H9 (cell line): ENCODE measurements around the gene PEMT. TPM values are rescaled to one million over a fixed set of nuclear protein-coding genes. Genes with fewer than 3 reads are reported as not detected.

ENCODE experiments used
- DNase-seq: peaks from one replicate; pipeline ENCODE4 v3.0.0-alpha.2; 2017
- H2AFZ ChIP-seq: one replicate; pipeline ENCODE4 v1.6.1; 2013; ENCODE audit warnings: mild to moderate bottlenecking, low read length, control low read depth, moderate library complexity
- H2AK5ac ChIP-seq: 2 replicates; pipeline ENCODE4 v1.6.1; 2013; ENCODE audit warnings: low read length, control low read depth, mixed read lengths; ENCODE audit not compliant: insufficient read length
- H2BK120ac ChIP-seq: one replicate; pipeline ENCODE4 v1.6.1; 2013; ENCODE audit warnings: low read depth, mild to moderate bottlenecking, low read length, control low read depth, inconsistent platforms; ENCODE audit not compliant: poor library complexity, severe bottlenecking
- H2BK12ac ChIP-seq: 2 replicates; pipeline ENCODE4 v1.6.1; 2013; ENCODE audit warnings: low read length, control low read depth, mixed read lengths, low read depth; ENCODE audit not compliant: insufficient read length
- H2BK15ac ChIP-seq: 2 replicates; pipeline ENCODE4 v1.6.1; 2013; ENCODE audit warnings: low read depth, low read length, control low read depth
- H2BK20ac ChIP-seq: one replicate; pipeline ENCODE4 v1.6.1; 2013; ENCODE audit warnings: low read depth, mild to moderate bottlenecking, low read length, control low read depth, inconsistent platforms; ENCODE audit not compliant: poor library complexity, severe bottlenecking
- H2BK5ac ChIP-seq: 2 replicates; pipeline ENCODE4 v1.6.1; 2013; ENCODE audit warnings: low read length, control low read depth, mixed read lengths; ENCODE audit not compliant: insufficient read length
- H3K14ac ChIP-seq: 2 replicates; pipeline ENCODE4 v1.6.1; 2013; ENCODE audit warnings: low read length, control low read depth; ENCODE audit not compliant: insufficient read depth
- H3K18ac ChIP-seq: 2 replicates; pipeline ENCODE4 v1.6.1; 2013; ENCODE audit warnings: low read depth, mild to moderate bottlenecking, mixed read lengths, low read length, control low read depth; ENCODE audit not compliant: insufficient read length
- H3K23ac ChIP-seq: 2 replicates; pipeline ENCODE4 v1.6.1; 2013; ENCODE audit warnings: low read length, control low read depth, mixed read lengths, low read depth; ENCODE audit not compliant: insufficient read length
- H3K23me2 ChIP-seq: 2 replicates; pipeline ENCODE4 v1.6.1; 2013; ENCODE audit warnings: low read depth, mild to moderate bottlenecking, mixed read lengths, low read length, control low read depth; ENCODE audit not compliant: insufficient read length, poor library complexity, severe bottlenecking
- H3K27ac ChIP-seq: 2 replicates; pipeline ENCODE4 v1.5.1; 2013; ENCODE audit warnings: low read length, control low read depth, mixed read lengths, low read depth; ENCODE audit not compliant: insufficient read length
- H3K27me3 ChIP-seq: 2 replicates; pipeline ENCODE4 v1.6.1; 2013; ENCODE audit warnings: low read length, control low read depth, inconsistent platforms; ENCODE audit not compliant: insufficient read depth
- H3K4ac ChIP-seq: 2 replicates; pipeline ENCODE4 v1.6.1; 2013; ENCODE audit warnings: low read depth, mild to moderate bottlenecking, control low read depth, inconsistent platforms, low read length, moderate library complexity
- H3K4me1 ChIP-seq: 2 replicates; pipeline ENCODE4 v1.6.1; 2013; ENCODE audit warnings: low read length, control low read depth, inconsistent platforms; ENCODE audit not compliant: insufficient read depth
- H3K4me2 ChIP-seq: 2 replicates; pipeline ENCODE4 v1.6.1; 2013; ENCODE audit warnings: low read length, control low read depth, mixed read lengths; ENCODE audit not compliant: insufficient read length, insufficient read depth
- H3K56ac ChIP-seq: 2 replicates; pipeline ENCODE4 v1.6.1; 2013; ENCODE audit warnings: low read depth, mild to moderate bottlenecking, mixed read lengths, low read length, control low read depth; ENCODE audit not compliant: insufficient read length
- H3K79me1 ChIP-seq: 2 replicates; pipeline ENCODE4 v1.6.1; 2013; ENCODE audit warnings: low read depth, mild to moderate bottlenecking, moderate library complexity, low read length, control low read depth, inconsistent platforms; ENCODE audit not compliant: insufficient read depth, poor library complexity, severe bottlenecking
- H3K79me2 ChIP-seq: 2 replicates; pipeline ENCODE4 v1.6.1; 2013; ENCODE audit warnings: low read length, control low read depth, inconsistent platforms; ENCODE audit not compliant: insufficient read depth
- H3K9ac ChIP-seq: 2 replicates; pipeline ENCODE4 v1.6.1; 2013; ENCODE audit warnings: low read length, control low read depth, mixed read lengths; ENCODE audit not compliant: insufficient read length; ENCODE audit errors: extremely low read depth
- H3K9me3 ChIP-seq: one replicate; pipeline ENCODE4 v1.6.1; 2013; ENCODE audit warnings: low read depth, low read length, inconsistent platforms; ENCODE audit not compliant: control insufficient read depth
- H3T11ph ChIP-seq: one replicate; pipeline ENCODE4 v1.6.1; 2013; ENCODE audit warnings: mild to moderate bottlenecking, low read length, control low read depth, inconsistent platforms
- H4K20me1 ChIP-seq: one replicate; pipeline ENCODE4 v1.6.1; 2013; ENCODE audit not compliant: control insufficient read depth, insufficient read length, insufficient read depth
- H4K5ac ChIP-seq: 2 replicates; pipeline ENCODE4 v1.6.1; 2013; ENCODE audit warnings: low read depth, mild to moderate bottlenecking, mixed read lengths, low read length, control low read depth; ENCODE audit not compliant: insufficient read length
- H4K8ac ChIP-seq: replicated peaks from 2 replicates; pipeline ENCODE4 v1.6.1; 2013; ENCODE audit warnings: low read length, control low read depth, mixed read lengths, low read depth; ENCODE audit not compliant: insufficient read length
- H4K91ac ChIP-seq: 2 replicates; pipeline ENCODE4 v1.6.1; 2013; ENCODE audit warnings: low read depth, mild to moderate bottlenecking, moderate library complexity, mixed read lengths, low read length, control low read depth; ENCODE audit not compliant: insufficient read length
- H3K27ac Mint-ChIP-seq, 3 experiments: 2 replicates in 2 of 3; 3 replicates in 1 of 3; pipeline ENCODE4 v1.8.0; 2020 to 2021; ENCODE audit warnings: mixed read lengths in 3 of 3, mild to moderate bottlenecking in 1 of 3, moderate library complexity in 1 of 3
- H3K27me3 Mint-ChIP-seq: 2 replicates; pipeline ENCODE4 v1.8.0; 2021; ENCODE audit warnings: low read depth, mild to moderate bottlenecking, moderate library complexity, mixed read lengths
- H3K36me3 Mint-ChIP-seq, 3 experiments: 2 replicates in 2 of 3; 3 replicates in 1 of 3; pipeline ENCODE4 v1.8.0; 2020 to 2021; ENCODE audit warnings: low read depth in 3 of 3, mixed read lengths in 3 of 3; ENCODE audit not compliant: insufficient read depth in 1 of 3
- H3K4me1 Mint-ChIP-seq, 2 experiments: 2 replicates each; pipeline ENCODE4 v1.8.0; 2020; ENCODE audit warnings: mixed read lengths in 2 of 2
- H3K4me3 Mint-ChIP-seq, 2 experiments: 2 replicates in 1 of 2; 3 replicates in 1 of 2; pipeline ENCODE4 v1.8.0; 2020 to 2021; ENCODE audit warnings: mild to moderate bottlenecking in 2 of 2, mixed read lengths in 2 of 2, moderate library complexity in 1 of 2
- H3K9me3 Mint-ChIP-seq, 2 experiments: 2 replicates in 1 of 2; 3 replicates in 1 of 2; pipeline ENCODE4 v1.8.0; 2020; ENCODE audit warnings: mild to moderate bottlenecking in 2 of 2, mixed read lengths in 2 of 2, moderate library complexity in 1 of 2
- WGBS: extraction: QIAGEN DNeasy Blood & Tissue Kit; methylation state at CpG from one replicate; pipeline ENCODE4 v1.1.7; 2013; ENCODE audit warnings: missing lambda C conversion rate, low lambda C conversion rate, mixed read lengths; ENCODE audit not compliant: insufficient read length; ENCODE audit errors: extremely low coverage; 5-methylcytosine and 5-hydroxymethylcytosine counted together
- total RNA-seq: library from RNA; stranded (reverse); gene quantifications from 2 replicates; pipeline ENCODE4 v1.2.1, GENCODE V29; 2021
- TF ChIP-seq, protein P1 (sequence below): fragments of 200-600 bp; sonication (generic); conservative IDR thresholded peaks from 3 replicates; pipeline ENCODE4 v1.8.0; 2021; ENCODE audit warnings: antibody characterized with exemption, mild to moderate bottlenecking

PEMT gene
- total RNA-seq, 1 experiment from 2014 or later, result 63.2 TPM

GRCh38 chr17:17523001-17523730 lies 68.3 kb downstream of the PEMT start:
- no peak overlapping the region for H3T11ph ChIP-seq
- no peak overlapping the region for H4K8ac ChIP-seq
- no peak overlapping the region for H3K23ac ChIP-seq
- H4K5ac ChIP-seq, result no peak overlapping the region
- H3K14ac ChIP-seq, result no peak overlapping the region
- H2BK120ac ChIP-seq, result no peak overlapping the region
- H2AK5ac ChIP-seq, result no peak overlapping the region
- Mint-ChIP-seq H3K36me3 (peaks cover 0 to 14% (median 4%) of the 10 kb centered on the region in 3 experiments; a peak in 3 of 7 replicates), H3K4me3 (no peak overlapping the region), H3K27ac (peak overlapping the region; percentile 85 to 94 (median 93)), H3K4me1 (peaks cover 27 to 35% of the 10 kb centered on the region in 2 experiments), H3K9me3 (peaks cover 0 to 3% of the 10 kb centered on the region in 2 experiments; a peak in 1 of 5 replicates), H3K27me3 (no peaks in the 10 kb centered on the region)
- H3K9me3 ChIP-seq, result no peaks in the 10 kb centered on the region
- no peak overlapping the region for H3K4ac ChIP-seq
- no peak overlapping the region for H3K4me2 ChIP-seq
- H4K91ac ChIP-seq, result no peak overlapping the region
- no peak overlapping the region for H3K9ac ChIP-seq
- no CpG with 5 or more reads among the region's 14 CpGs for WGBS
- H3K56ac ChIP-seq, result no peak overlapping the region
- H4K20me1 ChIP-seq, result peaks cover 2% of the 10 kb centered on the region
- no peak overlapping the region for H2BK12ac ChIP-seq
- H3K18ac ChIP-seq, result no peak overlapping the region
- no peaks in the 10 kb centered on the region for H3K23me2 ChIP-seq
- TF ChIP-seq, protein P1, sequence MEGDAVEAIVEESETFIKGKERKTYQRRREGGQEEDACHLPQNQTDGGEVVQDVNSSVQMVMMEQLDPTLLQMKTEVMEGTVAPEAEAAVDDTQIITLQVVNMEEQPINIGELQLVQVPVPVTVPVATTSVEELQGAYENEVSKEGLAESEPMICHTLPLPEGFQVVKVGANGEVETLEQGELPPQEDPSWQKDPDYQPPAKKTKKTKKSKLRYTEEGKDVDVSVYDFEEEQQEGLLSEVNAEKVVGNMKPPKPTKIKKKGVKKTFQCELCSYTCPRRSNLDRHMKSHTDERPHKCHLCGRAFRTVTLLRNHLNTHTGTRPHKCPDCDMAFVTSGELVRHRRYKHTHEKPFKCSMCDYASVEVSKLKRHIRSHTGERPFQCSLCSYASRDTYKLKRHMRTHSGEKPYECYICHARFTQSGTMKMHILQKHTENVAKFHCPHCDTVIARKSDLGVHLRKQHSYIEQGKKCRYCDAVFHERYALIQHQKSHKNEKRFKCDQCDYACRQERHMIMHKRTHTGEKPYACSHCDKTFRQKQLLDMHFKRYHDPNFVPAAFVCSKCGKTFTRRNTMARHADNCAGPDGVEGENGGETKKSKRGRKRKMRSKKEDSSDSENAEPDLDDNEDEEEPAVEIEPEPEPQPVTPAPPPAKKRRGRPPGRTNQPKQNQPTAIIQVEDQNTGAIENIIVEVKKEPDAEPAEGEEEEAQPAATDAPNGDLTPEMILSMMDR, result no peak
- H2BK15ac ChIP-seq, result no peak overlapping the region
- no peaks in the 10 kb centered on the region for H3K27me3 ChIP-seq
- peak; percentile 66 for DNase-seq
- no peaks in the 10 kb centered on the region for H3K79me1 ChIP-seq
- H2BK5ac ChIP-seq, result no peak overlapping the region
- no peak overlapping the region for H2AFZ ChIP-seq
- H3K4me1 ChIP-seq, result peaks cover 3% of the 10 kb centered on the region; the same call in 1 of the 2 replicates
- H3K27ac ChIP-seq, result no peak overlapping the region
- no peaks in the 10 kb centered on the region for H3K79me2 ChIP-seq
- no peak overlapping the region for H2BK20ac ChIP-seq
